ENCODE measurements around the gene SCARB1. TPM values are rescaled to one million over a fixed set of nuclear protein-coding genes. Genes with fewer than 3 reads are reported as not detected.

The SCARB1 gene
- polyA plus RNA-seq, 1 experiment: 10.3 TPM

- Histone ChIP-seq H3K27ac (ENCODE audit: low read depth, low read length) (no peak overlapping the region), H3K27me3 (ENCODE audit: control insufficient read depth, insufficient read depth, low read length) (no peaks in the 10 kb centered on the region), H3K4me3 (ENCODE audit: low read depth, low read length) (no peak overlapping the region), H3K9me3 (ENCODE audit: control insufficient read depth, insufficient read depth, low read length) (no peaks in the 10 kb centered on the region; the same call in 1 of the 2 replicates)
- POLR2A ChIA-PET: no interaction called here
- CTCF ChIA-PET: no interaction called here
- no peak for DNase-seq (ENCODE audit: low read depth, low spot score)
- no peak for TF ChIP-seq CTCF (IDR thresholded peaks at IDR 0.05; ENCODE audit: low read depth, low read length)
Observed at GRCh38 chr12:124817076-124818000, 46.3 kb downstream of the SCARB1 start.

- Histone ChIP-seq H3K27ac (ENCODE audit: low read depth, low read length) (no peak overlapping the region), H3K9me3 (ENCODE audit: control insufficient read depth, insufficient read depth, low read length) (no peaks in the 10 kb centered on the region; the same call in 1 of the 2 replicates), H3K27me3 (ENCODE audit: control insufficient read depth, insufficient read depth, low read length) (no peaks in the 10 kb centered on the region), H3K4me3 (ENCODE audit: low read depth, low read length) (no peak overlapping the region)
- DNase-seq (ENCODE audit: low read depth, low spot score): no peak
- no peak for TF ChIP-seq CTCF (IDR thresholded peaks at IDR 0.05; ENCODE audit: low read depth, low read length)
- CTCF ChIA-PET: no interaction called here
- POLR2A ChIA-PET: no interaction called here
Observed at GRCh38 chr12:124816295-124816854, 47.3 kb downstream of the SCARB1 start.

GRCh38 chr12:124814741-124815613 is 48.7 kb downstream of the SCARB1 start:
- no peaks in the 10 kb centered on the region; the same call in 1 of the 2 replicates for H3K9me3 ChIP-seq (ENCODE audit: control insufficient read depth, insufficient read depth, low read length)
- H3K27ac ChIP-seq (ENCODE audit: low read depth, low read length): no peak overlapping the region
- ChIA-PET CTCF (interaction anchor here (1.5 kb wide), 1 partner anchor 92 kb away, joined by 4 read pairs; no protein-coding TSS in a partner anchor), POLR2A (no interaction called here)
- no peak overlapping the region for H3K4me3 ChIP-seq (ENCODE audit: low read depth, low read length)
- DNase-seq (ENCODE audit: low read depth, low spot score): no peak
- no peak for TF ChIP-seq CTCF (IDR thresholded peaks at IDR 0.05; ENCODE audit: low read depth, low read length)
- no peaks in the 10 kb centered on the region for H3K27me3 ChIP-seq (ENCODE audit: control insufficient read depth, insufficient read depth, low read length)

- H3K4me3 ChIP-seq (ENCODE audit: low read depth, low read length): no peak overlapping the region
- H3K27ac ChIP-seq (ENCODE audit: low read depth, low read length): no peak overlapping the region
- TF ChIP-seq CTCF (IDR thresholded peaks at IDR 0.05; ENCODE audit: low read depth, low read length): no peak
- CTCF ChIA-PET: interaction anchor here (1.5 kb wide), 1 partner anchor 93 kb away, joined by 4 read pairs; no protein-coding TSS in a partner anchor
- DNase-seq (ENCODE audit: low read depth, low spot score): no peak
- POLR2A ChIA-PET: no interaction called here
- no peaks in the 10 kb centered on the region; the same call in 1 of the 2 replicates for H3K9me3 ChIP-seq (ENCODE audit: control insufficient read depth, insufficient read depth, low read length)
- H3K27me3 ChIP-seq (ENCODE audit: control insufficient read depth, insufficient read depth, low read length): no peaks in the 10 kb centered on the region
Observed at GRCh38 chr12:124813782-124814181, 49.9 kb downstream of the SCARB1 start.

All from AG04450 (cell line).